Stimulated activated naive B cell treated with anti-CD40 and anti-IgM and Interleukin-4, amounts not matched to agents 10 μg/mL and 1 μg/mL and 100 μg/mL, for 72 hours (primary cell): Measurements from ENCODE around the gene RCAN3.
A peak's percentile ranks its signal among the peaks of the same experiment; 100 is the strongest.
"Not testable (repeated sequence)": the region's sequence is repeated elsewhere in the genome, so short reads cannot be mapped to it uniquely, and the experiment has no call there.

Source experiments
- ATAC-seq, 2 donors: fragments of 150-1000 bp; cut with Tn5 transposase; replicated peaks; 2 replicates each; pipeline ENCODE4 v1.10.0; 2021; ENCODE audit warnings: moderate library complexity in 1 of 2
- DNase-seq: peaks from one replicate; pipeline ENCODE4 v3.0.0; 2021
- H3K27ac Mint-ChIP-seq: one replicate; pipeline ENCODE4 v1.8.0; 2022; ENCODE audit warnings: mild to moderate bottlenecking, mixed read lengths
- H3K27me3 Mint-ChIP-seq, 2 donors: one replicate each; pipeline ENCODE4 v1.8.0; 2022; ENCODE audit warnings: mixed read lengths in 2 of 2
- H3K36me3 Mint-ChIP-seq, 2 donors: one replicate each; pipeline ENCODE4 v1.8.0; 2022; ENCODE audit warnings: mixed read lengths in 2 of 2, mild to moderate bottlenecking in 1 of 2
- H3K4me1 Mint-ChIP-seq, 2 donors: one replicate each; pipeline ENCODE4 v1.8.0; 2022; ENCODE audit warnings: mixed read lengths in 2 of 2, mild to moderate bottlenecking in 1 of 2
- H3K4me3 Mint-ChIP-seq, 2 donors: one replicate each; pipeline ENCODE4 v1.8.0; 2022; ENCODE audit warnings: mild to moderate bottlenecking in 2 of 2, mixed read lengths in 2 of 2, moderate library complexity in 1 of 2
- H3K9me3 Mint-ChIP-seq, 2 donors: one replicate each; pipeline ENCODE4 v1.8.0; 2022; ENCODE audit warnings: mixed read lengths in 2 of 2, mild to moderate bottlenecking in 1 of 2

RCAN3 gene

DNA sequence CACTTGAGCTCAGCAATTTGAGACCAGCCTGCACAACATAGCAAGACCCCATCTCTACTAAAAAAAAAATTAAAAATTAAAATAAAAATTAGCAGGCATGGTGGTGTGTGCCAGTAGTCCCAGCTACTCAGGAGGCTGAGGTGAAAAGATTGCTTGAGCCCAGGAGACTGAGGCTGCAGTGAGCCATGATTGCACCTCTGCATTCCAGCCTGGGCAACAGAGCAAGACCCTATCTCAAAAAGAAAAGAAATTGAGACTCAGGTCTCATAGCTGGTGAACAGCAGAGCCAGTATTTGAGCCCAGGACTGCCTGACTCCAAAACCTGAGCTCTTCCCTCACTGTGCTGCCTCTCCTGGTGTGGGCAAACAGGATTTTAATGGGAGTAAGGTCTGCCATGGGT is 28.4 kb upstream of the RCAN3 start:
- no peak for ATAC-seq
- Mint-ChIP-seq H3K27me3 (no peaks in the 10 kb centered on the region), H3K27ac (no peak overlapping the region), H3K9me3 (no peaks in the 10 kb centered on the region), H3K4me3 (no peak overlapping the region), H3K4me1 (peaks cover 2% of the 10 kb centered on the region in 2 donors), H3K36me3 (peaks cover 3 to 9% of the 10 kb centered on the region in 2 donors)
- no peak for DNase-seq

DNA sequence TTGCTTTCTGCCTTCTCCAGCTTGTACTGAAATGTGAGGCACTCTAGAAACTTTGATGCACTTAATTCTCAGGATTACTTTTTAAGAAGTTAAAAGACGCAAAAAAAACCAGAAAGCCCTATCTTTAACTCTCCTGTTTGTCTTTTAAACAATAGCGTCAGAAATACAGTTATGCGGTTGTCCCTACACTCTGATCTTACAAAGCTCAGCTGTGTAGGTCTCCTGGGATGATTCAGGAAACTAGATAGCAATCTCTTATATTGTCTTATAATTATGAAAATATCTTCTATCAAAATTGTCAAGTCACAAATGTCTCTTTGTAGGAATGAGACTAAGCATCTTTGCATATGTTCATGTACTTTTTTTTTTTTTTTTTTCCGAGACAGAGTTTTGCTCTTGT is 26.9 kb upstream of the RCAN3 start:
- H3K27ac Mint-ChIP-seq = no peak overlapping the region
- H3K36me3 Mint-ChIP-seq = peaks cover 0 to 3% of the 10 kb centered on the region in 2 donors
- ATAC-seq (no peak), DNase-seq (no peak)
- no peak overlapping the region for H3K4me3 Mint-ChIP-seq
- H3K9me3 Mint-ChIP-seq = no peaks in the 10 kb centered on the region
- peaks cover 8 to 17% of the 10 kb centered on the region in 2 donors for H3K4me1 Mint-ChIP-seq
- no peaks in the 10 kb centered on the region for H3K27me3 Mint-ChIP-seq

DNA sequence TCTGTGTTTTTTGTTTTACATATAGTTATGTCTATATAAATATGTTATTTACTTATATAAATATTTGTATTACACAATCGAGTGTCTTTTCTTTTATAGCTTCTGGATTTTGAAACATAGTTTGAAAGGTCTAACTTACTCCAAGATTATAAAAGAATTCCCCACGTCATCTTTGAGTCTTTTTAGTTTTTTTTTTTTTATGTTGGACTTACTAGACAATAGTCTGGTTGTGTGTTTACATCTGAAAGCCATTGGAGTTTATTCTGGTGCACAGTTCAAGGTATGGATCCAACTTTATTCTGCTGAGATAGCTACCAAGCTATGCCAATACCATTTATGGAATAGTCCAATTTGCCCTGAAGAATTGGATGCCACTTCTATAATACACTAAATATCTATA is 26.1 kb upstream of the RCAN3 start:
- no peaks in the 10 kb centered on the region for H3K27me3 Mint-ChIP-seq
- no peak overlapping the region for H3K27ac Mint-ChIP-seq
- peaks cover 13 to 26% of the 10 kb centered on the region in 2 donors for H3K4me1 Mint-ChIP-seq
- H3K9me3 Mint-ChIP-seq = no peaks in the 10 kb centered on the region
- no peak for DNase-seq
- peaks cover 0 to 3% of the 10 kb centered on the region in 2 donors for H3K36me3 Mint-ChIP-seq
- H3K4me3 Mint-ChIP-seq = no peak overlapping the region
- ATAC-seq = no peak

DNA sequence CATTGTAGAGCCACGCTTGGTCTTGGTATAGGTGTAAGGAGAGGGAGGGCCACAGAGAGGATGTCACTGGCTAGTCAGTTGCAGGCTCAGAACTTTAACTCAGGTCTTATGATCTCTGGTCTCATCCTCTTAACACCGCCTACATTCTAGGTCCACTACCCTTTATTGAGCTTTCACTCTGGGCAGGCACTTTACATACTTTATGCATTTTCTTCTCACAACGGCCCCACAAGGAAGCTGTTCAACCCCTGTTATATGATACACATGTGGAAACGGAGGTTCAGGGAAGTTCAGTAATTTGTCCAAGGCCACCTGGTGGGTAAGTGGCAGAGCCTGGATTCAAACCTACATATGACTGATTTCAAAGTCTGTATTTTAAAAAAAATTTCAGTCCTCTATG is 25.3 kb upstream of the RCAN3 start:
- H3K36me3 Mint-ChIP-seq = peaks cover 0 to 3% of the 10 kb centered on the region in 2 donors
- H3K9me3 Mint-ChIP-seq = no peaks in the 10 kb centered on the region
- no peak for ATAC-seq

DNA sequence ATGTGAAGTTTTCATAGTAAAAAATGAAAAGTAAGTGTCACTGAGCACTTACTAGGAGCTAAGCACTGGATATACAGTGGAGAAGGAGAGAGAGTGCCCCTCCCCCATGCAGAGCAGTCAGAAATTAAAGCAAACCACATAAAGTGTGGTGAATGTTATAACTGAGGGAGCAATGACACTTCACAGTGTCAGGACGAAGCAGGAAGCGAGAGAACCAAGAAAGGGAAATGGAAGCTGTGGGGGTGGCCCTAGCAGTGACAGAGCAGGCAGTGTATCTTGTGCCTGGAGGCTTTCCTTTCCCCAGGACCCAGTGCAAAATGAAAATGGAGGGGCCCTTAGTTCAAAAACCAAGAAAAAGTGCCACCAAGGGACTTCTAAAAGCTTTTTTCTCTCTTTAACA is 21.5 kb upstream of the RCAN3 start:
- DNase-seq = peak; percentile 71
- no peaks in the 10 kb centered on the region for H3K27me3 Mint-ChIP-seq
- H3K9me3 Mint-ChIP-seq = no peaks in the 10 kb centered on the region
- peak overlapping the region; percentile 96 for H3K27ac Mint-ChIP-seq
- peaks cover 0 to 3% of the 10 kb centered on the region in 2 donors for H3K36me3 Mint-ChIP-seq
- ATAC-seq = peak; percentile 99
- peak overlapping the region; percentile 11 to 49 for H3K4me3 Mint-ChIP-seq
- H3K4me1 Mint-ChIP-seq = peaks cover 21 to 50% of the 10 kb centered on the region in 2 donors

More for the DNA sequence above, 25.3 kb upstream of the RCAN3 start:
- H3K4me1 Mint-ChIP-seq = peaks cover 15 to 29% of the 10 kb centered on the region in 2 donors
- H3K27me3 Mint-ChIP-seq = no peaks in the 10 kb centered on the region
- no peak for DNase-seq
- H3K4me3 Mint-ChIP-seq = no peak overlapping the region
- H3K27ac Mint-ChIP-seq = no peak overlapping the region

DNA sequence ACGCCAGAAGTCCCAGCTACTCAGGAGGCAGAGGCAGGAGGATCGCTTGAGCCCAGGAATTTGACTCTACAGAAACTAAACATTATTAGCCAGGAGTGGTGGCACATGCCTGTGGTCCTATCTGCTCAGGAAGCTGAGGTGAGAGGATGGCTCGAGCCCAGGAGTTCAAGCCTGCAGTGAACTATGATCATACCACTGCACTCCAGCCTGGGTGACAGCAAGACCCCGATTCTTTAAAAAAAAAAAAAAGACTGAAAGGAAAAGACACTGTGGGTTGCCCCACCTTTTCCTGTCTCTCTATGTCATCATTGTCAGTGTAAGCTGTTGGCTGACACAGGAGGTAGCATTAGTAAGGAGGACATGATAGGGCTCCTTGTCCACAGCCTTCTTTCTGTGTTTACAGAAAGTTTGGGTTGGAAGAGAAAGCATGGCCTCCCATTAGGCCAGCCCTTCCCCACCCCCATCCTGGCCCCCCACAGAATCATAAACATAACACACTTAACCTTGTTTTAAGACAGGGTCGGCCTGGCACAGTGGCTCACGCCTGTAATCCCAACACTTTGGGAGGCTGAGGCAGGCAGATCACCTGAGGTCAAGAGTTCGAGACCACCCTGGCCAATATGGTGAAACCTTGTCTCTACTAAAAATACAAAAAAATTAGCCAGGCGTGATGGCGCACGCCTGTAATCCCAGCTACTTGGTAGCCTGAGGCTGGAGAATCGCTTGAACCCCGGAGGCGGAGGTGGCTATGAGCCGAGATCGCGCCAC is 20.6 kb upstream of the RCAN3 start:
- Mint-ChIP-seq H3K9me3 (no peaks in the 10 kb centered on the region), H3K27me3 (no peaks in the 10 kb centered on the region), H3K27ac (peak overlapping the region; percentile 96), H3K36me3 (peaks cover 0 to 3% of the 10 kb centered on the region in 2 donors), H3K4me3 (no peak overlapping the region), H3K4me1 (peaks cover 24 to 55% of the 10 kb centered on the region in 2 donors)
- ATAC-seq (peak in 1 of 2 donors; percentile 4), DNase-seq (no peak)

DNA sequence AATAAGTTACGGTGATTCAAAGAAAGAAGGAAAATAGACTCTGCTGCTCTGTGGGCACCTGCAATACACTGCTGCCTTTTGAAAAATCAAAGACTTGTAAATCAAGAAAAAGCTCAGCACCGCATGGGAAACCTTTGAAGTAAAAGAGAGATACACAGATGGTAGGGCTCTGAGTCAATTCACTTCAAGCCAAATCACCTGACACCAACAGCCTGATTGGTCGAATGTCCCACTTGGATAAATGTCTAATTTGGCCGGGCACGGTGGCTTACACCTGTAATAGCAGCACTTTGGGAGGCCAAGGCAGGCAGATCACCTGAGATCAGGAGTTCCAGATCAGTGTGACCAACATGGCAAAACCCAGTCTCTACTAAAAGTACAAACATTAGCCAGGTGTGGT is 19.2 kb upstream of the RCAN3 start:
- peaks cover 3% of the 10 kb centered on the region in 2 donors for H3K36me3 Mint-ChIP-seq
- H3K27ac Mint-ChIP-seq = no peak overlapping the region
- H3K9me3 Mint-ChIP-seq = peaks cover 0 to 1% of the 10 kb centered on the region in 2 donors
- no peak for DNase-seq
- no peak overlapping the region for H3K4me3 Mint-ChIP-seq
- no peaks in the 10 kb centered on the region for H3K27me3 Mint-ChIP-seq
- H3K4me1 Mint-ChIP-seq = peaks cover 31 to 64% of the 10 kb centered on the region in 2 donors
- no peak for ATAC-seq

DNA sequence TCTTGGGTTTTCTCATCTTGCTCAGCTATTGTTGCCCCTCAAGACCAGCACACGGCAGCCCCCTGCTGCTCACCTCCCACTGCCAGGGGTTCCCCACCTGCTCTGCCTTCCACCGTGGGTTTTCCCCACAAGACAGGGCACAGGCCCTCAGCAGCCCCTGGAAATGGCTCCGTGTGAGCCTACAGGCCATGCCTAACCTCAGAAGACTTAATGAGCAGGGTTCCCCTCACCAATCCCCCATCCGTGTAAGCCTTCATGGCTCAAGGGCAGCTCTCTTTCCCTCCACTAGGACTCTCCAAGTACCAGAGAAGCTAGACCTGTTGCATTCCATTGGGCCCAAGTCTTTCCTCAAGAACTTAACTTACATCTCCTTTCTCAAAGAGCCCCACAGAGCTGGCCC is 18.4 kb upstream of the RCAN3 start:
- Mint-ChIP-seq H3K36me3 (peaks cover 3% of the 10 kb centered on the region in 2 donors), H3K4me1 (peaks cover 29 to 69% of the 10 kb centered on the region in 2 donors), H3K4me3 (no peak overlapping the region), H3K27ac (peak overlapping the region; percentile 70), H3K9me3 (peaks cover 0 to 1% of the 10 kb centered on the region in 2 donors), H3K27me3 (no peaks in the 10 kb centered on the region)
- ATAC-seq (no peak), DNase-seq (no peak)

DNA sequence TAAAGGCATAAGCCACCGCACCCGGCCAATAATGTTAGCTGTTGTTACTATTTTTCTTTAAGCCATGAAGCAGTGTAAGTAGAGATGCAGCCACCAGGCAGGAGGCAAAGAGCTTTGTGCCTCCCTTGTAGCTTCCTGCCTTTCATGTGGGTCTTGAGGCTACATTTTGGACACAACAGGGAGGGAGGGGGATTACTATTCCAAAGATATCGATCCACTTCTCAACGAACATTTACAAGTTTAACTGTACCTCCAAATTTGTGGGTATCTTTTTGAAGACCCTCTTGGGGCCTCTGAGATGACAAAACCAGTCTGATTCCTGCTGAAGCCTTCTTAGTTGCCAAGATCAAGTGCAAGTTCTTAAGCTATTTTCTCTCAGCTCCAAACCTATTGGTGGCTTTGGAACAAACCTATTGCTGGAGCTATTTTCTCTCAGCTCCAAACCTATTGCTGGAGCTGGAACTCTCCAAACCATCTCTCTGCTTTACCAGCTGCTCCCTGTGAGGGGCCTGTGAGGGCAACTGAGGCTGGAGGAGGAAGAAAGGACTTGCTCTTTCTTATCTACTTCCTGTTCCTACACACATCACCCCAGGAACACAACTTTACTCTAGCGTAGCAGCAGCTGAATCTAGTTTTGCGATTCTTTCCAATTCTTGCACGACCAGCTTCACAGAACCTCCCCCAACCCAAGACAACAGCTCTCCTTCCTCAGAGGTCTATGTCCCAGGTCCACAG is 16.1 kb upstream of the RCAN3 start:
- ATAC-seq (no peak), DNase-seq (no peak)
- Mint-ChIP-seq H3K36me3 (peaks cover 0 to 5% of the 10 kb centered on the region in 2 donors), H3K4me1 (peaks cover 19 to 46% of the 10 kb centered on the region in 2 donors), H3K27ac (peak overlapping the region; percentile 48), H3K9me3 (peaks cover 0 to 1% of the 10 kb centered on the region in 2 donors), H3K4me3 (no peak overlapping the region), H3K27me3 (no peaks in the 10 kb centered on the region)

DNA sequence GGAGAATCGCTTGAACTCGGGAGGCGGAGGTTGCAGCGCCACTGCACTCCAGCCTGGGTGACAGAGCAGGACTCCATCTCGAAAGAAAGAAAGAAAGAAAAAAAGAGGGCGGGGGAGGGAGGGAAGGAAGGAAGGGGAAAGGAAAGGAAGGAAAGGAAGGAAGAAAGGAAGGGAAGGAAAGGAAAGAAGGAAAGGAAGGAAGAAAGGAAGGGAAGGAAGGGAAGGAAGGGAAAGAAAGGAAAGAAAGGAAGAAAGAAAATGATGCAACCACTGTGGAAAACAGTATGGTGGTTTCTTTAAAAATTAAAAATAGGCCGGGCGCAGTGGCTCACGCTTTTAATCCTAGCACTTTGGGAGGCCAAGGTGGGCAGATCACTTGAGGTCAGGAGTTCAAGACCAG is 15.2 kb upstream of the RCAN3 start:
- H3K4me3 Mint-ChIP-seq = no peak overlapping the region
- peaks cover 16 to 42% of the 10 kb centered on the region in 2 donors for H3K4me1 Mint-ChIP-seq
- H3K27me3 Mint-ChIP-seq = no peaks in the 10 kb centered on the region
- H3K27ac Mint-ChIP-seq = no peak overlapping the region
- H3K9me3 Mint-ChIP-seq = peaks cover 0 to 1% of the 10 kb centered on the region in 2 donors
- DNase-seq = no peak
- ATAC-seq = no peak
- H3K36me3 Mint-ChIP-seq = peaks cover 0 to 5% of the 10 kb centered on the region in 2 donors

DNA sequence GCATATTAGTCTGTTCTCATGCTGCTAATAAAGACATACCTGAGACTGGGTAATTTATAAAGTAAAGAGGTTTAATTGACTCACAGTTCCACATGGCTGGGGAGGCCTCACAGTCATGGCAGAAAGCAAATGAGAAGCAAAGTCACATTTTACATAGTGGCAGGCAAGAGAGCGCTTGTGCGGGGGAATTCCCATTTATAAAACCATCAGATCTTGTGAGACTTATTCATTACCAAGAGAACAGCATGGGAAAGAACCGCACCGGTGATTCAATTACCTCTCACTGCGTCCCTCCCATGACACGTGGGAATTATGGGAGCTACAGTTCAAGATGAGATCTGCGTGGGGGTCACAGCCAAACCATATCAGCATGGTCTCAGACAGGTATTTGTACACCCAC is 14.5 kb upstream of the RCAN3 start:
- peaks cover 16 to 37% of the 10 kb centered on the region in 2 donors for H3K4me1 Mint-ChIP-seq
- not testable (repeated sequence) for DNase-seq, H3K27me3 Mint-ChIP-seq, H3K9me3 Mint-ChIP-seq, H3K36me3 Mint-ChIP-seq, H3K4me3 Mint-ChIP-seq
- H3K27ac Mint-ChIP-seq = peak overlapping the region; percentile 67
- peak; percentile 39 to 69 for ATAC-seq

DNA sequence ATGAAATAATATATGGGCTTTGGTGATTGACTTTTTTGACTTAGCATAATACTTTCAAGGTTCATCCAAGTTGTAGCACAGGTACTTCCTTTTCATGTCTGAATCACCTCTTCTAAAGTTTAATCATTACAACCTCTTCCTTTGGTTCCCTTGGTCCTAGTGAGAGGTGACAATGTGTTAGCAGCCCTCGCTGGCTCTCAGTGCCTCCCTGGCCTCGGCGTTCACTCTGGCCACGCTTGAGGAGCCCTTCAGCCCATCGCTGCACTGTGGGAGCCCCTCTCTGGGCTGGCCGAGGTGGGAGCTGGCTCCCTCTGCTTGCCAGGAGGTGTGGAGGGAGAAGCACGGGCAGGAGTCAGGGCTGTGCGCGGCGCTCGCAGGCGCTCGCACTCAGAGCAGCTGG is 13.0 kb upstream of the RCAN3 start:
- peaks cover 0 to 5% of the 10 kb centered on the region in 2 donors for H3K36me3 Mint-ChIP-seq
- peaks cover 10 to 23% of the 10 kb centered on the region in 2 donors for H3K4me1 Mint-ChIP-seq
- H3K9me3 Mint-ChIP-seq = peaks cover 0 to 1% of the 10 kb centered on the region in 2 donors
- H3K27ac Mint-ChIP-seq = no peak overlapping the region
- ATAC-seq = no peak
- no peak overlapping the region for H3K4me3 Mint-ChIP-seq
- H3K27me3 Mint-ChIP-seq = no peaks in the 10 kb centered on the region
- no peak for DNase-seq

DNA sequence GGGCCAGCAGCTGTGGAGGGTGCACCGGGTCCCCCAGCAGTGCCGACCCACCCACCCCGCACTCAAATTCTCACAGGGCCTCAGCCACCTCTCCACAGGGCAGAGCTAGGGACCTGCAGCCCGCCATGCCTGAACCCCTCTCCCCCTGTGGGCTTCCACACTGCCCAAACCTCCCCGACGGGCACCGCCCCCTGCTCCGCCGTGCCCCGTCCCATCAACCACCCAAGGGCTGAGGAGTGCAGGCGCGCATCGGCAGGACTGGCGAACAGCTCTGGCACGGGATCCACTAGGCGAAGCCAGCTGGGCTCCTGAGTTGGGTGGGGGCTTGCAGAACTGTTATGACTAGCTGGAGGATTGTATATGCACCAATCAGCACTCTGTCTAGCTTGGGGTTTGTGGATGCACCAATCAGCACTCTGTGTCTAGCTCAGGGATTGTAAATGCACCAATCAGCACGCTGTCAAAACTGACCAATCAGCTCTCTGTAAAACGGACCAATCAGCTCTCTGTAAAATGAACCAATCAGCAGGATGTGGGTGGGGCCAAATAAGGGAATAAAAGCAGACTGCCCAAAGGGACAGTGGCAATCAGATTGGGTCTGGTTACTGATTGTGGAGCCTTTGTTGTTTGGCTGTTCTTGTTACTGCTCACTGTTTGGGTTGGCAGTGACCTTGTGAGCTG is 12.4 kb upstream of the RCAN3 start:
- Mint-ChIP-seq H3K27ac (no peak overlapping the region), H3K36me3 (peaks cover 0 to 5% of the 10 kb centered on the region in 2 donors), H3K4me1 (peaks cover 10 to 21% of the 10 kb centered on the region in 2 donors), H3K27me3 (no peaks in the 10 kb centered on the region), H3K9me3 (peaks cover 0 to 1% of the 10 kb centered on the region in 2 donors), H3K4me3 (no peak overlapping the region)
- DNase-seq = no peak
- no peak for ATAC-seq

DNA sequence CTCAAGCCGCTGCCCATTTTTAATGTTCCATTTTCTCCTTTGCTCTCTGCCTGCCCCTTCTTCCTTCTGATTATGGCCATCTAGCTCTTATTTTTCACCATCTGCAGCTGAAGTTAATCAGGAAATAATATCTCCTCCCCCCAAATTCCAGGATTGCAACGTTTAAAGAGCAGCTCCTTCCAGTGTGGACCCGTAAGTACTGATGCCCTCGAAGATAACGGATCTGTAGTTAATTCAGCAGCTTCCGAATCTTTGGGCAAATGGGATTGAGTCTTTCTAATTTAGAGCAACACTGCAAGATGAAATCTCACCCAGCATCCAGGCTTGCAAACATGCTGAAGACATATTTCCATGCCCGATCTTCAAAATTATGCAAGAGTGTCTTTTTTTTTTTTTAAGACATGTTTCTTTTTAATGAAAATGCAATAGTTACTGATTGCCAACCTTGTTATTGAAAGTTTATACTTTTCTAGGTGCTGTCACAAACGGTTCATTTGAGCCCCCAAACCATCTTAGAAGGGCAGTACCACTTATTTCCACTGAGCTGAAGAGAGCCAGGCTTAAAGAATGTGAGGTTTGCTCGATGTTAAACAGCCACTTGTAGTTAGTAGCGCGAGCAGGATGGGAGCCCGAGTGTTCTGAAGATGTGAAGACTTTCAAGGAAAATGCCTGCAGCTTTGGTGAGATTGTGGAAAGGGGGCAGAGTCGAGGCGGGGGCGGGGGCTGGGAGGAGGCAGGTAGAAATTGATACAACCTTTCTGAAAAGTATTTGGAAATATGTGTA is 10.9 kb upstream of the RCAN3 start:
- H3K4me1 Mint-ChIP-seq = peaks cover 8 to 18% of the 10 kb centered on the region in 2 donors
- no peak for ATAC-seq
- H3K27me3 Mint-ChIP-seq = no peaks in the 10 kb centered on the region
- peaks cover 0 to 5% of the 10 kb centered on the region in 2 donors for H3K36me3 Mint-ChIP-seq
- H3K27ac Mint-ChIP-seq = no peak overlapping the region
- H3K9me3 Mint-ChIP-seq = peaks cover 0 to 1% of the 10 kb centered on the region in 2 donors
- H3K4me3 Mint-ChIP-seq = no peak overlapping the region
- DNase-seq = no peak
